ENCODE measurements around the gene FOXR1. TPM values are rescaled to one million over a fixed set of nuclear protein-coding genes. Genes with fewer than 3 reads are reported as not detected.
A peak's percentile ranks its signal among the peaks of the same experiment; 100 is the strongest.

Gene FOXR1
- total RNA-seq, 1 donor: not detected

- DNase-seq (ENCODE audit: low read depth): no peak
- no peak for TF ChIP-seq CTCF (IDR thresholded peaks at IDR 0.05; ENCODE audit: insufficient read depth, low read depth, low read length)
- no peak overlapping the region for H3K4me3 ChIP-seq (ENCODE audit: low read depth, low read length)
These were observed 41.1 kb downstream of the FOXR1 start for GRCh38 chr11:119012629-119013170.

DNA sequence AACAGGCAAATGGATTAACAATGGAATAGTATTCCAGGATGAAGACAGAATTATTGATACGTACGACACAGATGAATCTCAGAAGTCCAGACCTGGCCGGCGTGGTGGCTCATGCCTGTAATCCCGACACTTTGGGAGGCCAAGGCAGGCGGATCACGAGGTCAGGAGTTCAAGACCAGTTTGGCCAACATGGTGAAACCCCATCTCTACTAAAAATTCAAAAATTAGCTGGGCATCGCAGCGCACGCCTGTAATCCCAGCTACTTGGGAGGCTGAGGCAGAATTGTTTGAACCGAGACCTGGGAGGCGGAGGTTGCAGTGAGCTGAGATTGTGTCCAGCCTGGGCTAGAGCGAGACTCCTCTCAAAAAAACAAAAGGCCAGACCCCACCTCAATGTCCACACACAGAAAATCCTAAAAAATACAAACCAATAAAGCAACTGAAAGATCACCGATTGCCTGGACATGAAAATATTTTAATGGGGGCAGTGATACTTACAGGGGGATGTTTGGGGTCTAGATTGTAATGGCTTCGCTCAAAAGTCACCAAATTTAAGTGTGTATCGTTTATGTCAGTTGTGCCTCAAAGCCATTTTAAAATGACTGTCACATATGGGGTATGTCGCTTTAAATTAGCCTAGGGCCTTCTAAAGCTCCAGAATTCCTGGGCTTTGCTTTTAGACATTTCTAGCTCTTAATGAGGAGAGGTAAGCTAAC is 42.8 kb downstream of the FOXR1 start:
- DNase-seq (ENCODE audit: low read depth): no peak
- TF ChIP-seq CTCF (IDR thresholded peaks at IDR 0.05; ENCODE audit: insufficient read depth, low read depth, low read length): no peak

GRCh38 chr11:119015054-119015611 is 43.6 kb downstream of the FOXR1 start:
- no peak overlapping the region for H3K4me3 ChIP-seq (ENCODE audit: low read depth, low read length)
- no peak for DNase-seq (ENCODE audit: low read depth)
- TF ChIP-seq CTCF (IDR thresholded peaks at IDR 0.05; ENCODE audit: insufficient read depth, low read depth, low read length): no peak

More for the DNA sequence above, 42.8 kb downstream of the FOXR1 start:
- H3K4me3 ChIP-seq (ENCODE audit: low read depth, low read length): no peak overlapping the region

GRCh38 chr11:119016216-119017009 is 44.9 kb downstream of the FOXR1 start:
- no peak for TF ChIP-seq CTCF (IDR thresholded peaks at IDR 0.05; ENCODE audit: insufficient read depth, low read depth, low read length)
- no peak for DNase-seq (ENCODE audit: low read depth)
- H3K4me3 ChIP-seq (ENCODE audit: low read depth, low read length): peak overlapping the region; percentile 95

GRCh38 chr11:119017377-119017776 is 45.8 kb downstream of the FOXR1 start:
- peak; percentile 37 for DNase-seq (ENCODE audit: low read depth)
- H3K4me3 ChIP-seq (ENCODE audit: low read depth, low read length): peak overlapping the region; percentile 95

- DNase-seq (ENCODE audit: low read depth): peak; percentile 95
- peak within 1 kb of the TSS; percentile 95 for H3K4me3 ChIP-seq (ENCODE audit: low read depth, low read length)
- TF ChIP-seq CTCF (IDR thresholded peaks at IDR 0.05; ENCODE audit: insufficient read depth, low read depth, low read length): no peak
These were observed 46.7 kb downstream of the FOXR1 start, which contains the start of the genes RPS25 and TRAPPC4 for GRCh38 chr11:119018074-119018938. RPS25 (minus strand) TSS chr11:119018343; CDS start chr11:119018284, 59 bp downstream. TRAPPC4 (plus strand) TSS chr11:119018766; CDS start chr11:119018796, 30 bp downstream.
